ENCODE results near the gene ZNF502. TPM values are rescaled to one million over a fixed set of nuclear protein-coding genes. Genes with fewer than 3 reads are reported as not detected.
A peak's percentile ranks its signal among the peaks of the same experiment; 100 is the strongest.

The ZNF502 gene
- total and polyA plus RNA-seq, 2 of the 13 experiments (the other 11 are each of a cell fraction or from before 2014, with no cell fraction given): not detected

DNA sequence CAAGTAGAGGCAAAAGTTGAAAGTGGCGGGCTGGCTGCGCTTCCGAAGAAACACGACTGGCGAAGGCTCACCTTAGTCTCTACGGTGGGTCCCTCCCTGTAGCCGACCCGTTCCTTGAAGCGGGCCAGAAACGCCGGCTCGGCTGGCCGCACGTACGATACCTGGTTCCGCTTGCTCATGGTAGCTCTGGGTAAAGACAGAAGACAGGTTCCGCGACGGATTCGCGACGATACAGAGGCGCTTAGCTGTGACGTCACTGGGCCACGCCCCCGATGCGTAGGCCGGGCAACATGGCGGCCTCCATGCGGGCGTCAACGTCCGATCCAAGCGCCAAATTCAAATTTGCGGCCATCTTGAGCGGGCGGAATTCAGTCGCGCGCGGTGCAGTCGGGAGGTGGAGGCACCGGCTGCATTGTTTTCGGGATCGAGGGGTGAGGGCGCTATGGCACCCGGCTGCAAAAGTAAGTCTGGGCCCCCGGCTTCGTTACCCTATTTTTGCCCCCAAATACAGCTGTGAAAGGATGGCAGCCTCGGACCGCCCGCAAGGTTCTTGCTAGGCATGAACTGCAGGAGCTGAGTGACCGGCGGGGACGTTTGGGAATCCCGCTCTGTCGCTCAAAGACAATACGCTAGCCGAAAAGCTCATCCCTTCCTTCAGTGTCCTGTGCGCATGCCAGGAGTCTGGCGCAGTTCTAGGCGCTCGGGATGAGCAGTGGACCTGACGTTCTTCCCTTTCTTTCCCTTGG is 49.1 kb downstream of the ZNF502 start, which contains the start of the genes KIAA1143 and KIF15 (continued):
- TF ChIP-seq, protein P1, sequence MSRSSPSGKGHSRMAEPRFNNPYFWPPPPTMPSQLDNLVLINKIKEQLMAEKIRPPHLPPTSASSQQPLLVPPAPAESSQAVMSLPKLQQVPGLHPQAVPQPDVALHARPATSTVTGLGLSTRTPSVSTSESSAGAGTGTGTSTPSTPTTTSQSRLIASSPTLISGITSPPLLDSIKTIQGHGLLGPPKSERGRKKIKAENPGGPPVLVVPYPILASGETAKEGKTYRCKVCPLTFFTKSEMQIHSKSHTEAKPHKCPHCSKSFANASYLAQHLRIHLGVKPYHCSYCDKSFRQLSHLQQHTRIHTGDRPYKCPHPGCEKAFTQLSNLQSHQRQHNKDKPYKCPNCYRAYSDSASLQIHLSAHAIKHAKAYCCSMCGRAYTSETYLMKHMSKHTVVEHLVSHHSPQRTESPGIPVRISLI (CRISPR knock-in tag; IDR thresholded peaks at IDR 0.05; ENCODE audit: borderline replicate concordance): peak; percentile 24; the same call in 1 of the 2 replicates
- TF ChIP-seq, protein P2, sequence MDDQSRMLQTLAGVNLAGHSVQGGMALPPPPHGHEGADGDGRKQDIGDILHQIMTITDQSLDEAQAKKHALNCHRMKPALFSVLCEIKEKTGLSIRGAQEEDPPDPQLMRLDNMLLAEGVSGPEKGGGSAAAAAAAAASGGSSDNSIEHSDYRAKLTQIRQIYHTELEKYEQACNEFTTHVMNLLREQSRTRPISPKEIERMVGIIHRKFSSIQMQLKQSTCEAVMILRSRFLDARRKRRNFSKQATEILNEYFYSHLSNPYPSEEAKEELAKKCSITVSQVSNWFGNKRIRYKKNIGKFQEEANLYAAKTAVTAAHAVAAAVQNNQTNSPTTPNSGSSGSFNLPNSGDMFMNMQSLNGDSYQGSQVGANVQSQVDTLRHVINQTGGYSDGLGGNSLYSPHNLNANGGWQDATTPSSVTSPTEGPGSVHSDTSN (CRISPR knock-in tag; IDR thresholded peaks at IDR 0.05; ENCODE audit: borderline replicate concordance): no peak
- TF ChIP-seq NR2F6 (IDR thresholded peaks at IDR 0.05) (no peak), NR2F6 (CRISPR knock-in tag; IDR thresholded peaks at IDR 0.05) (0 out of 2 replicates have a peak, but pooled peaks have one; percentile 25), EZH2 (conservative IDR thresholded peaks at IDR 0.05; ENCODE audit: low read depth, low read length) (no peak), PAF1 (CRISPR knock-in tag; IDR thresholded peaks at IDR 0.05) (no peak), ZNF367 (CRISPR knock-in tag; IDR thresholded peaks at IDR 0.05; ENCODE audit: borderline replicate concordance) (no peak), HOXA3 (CRISPR knock-in tag; IDR thresholded peaks at IDR 0.05) (peak; percentile 100), JDP2 (CRISPR knock-in tag; IDR thresholded peaks at IDR 0.05; ENCODE audit: borderline replicate concordance) (peak; percentile 66; the same call in 1 of the 2 replicates), ZNF468 (CRISPR knock-in tag; IDR thresholded peaks at IDR 0.05) (peak; percentile 53; the same call in 1 of the 2 replicates), CBX2 (IDR thresholded peaks at IDR 0.05; ENCODE audit: low read depth, low read length) (no peak), CBX2 (CRISPR knock-in tag; IDR thresholded peaks at IDR 0.05; ENCODE audit: low read depth) (peak; percentile 67; the same call in 1 of the 2 replicates), ZNF614 (CRISPR knock-in tag; IDR thresholded peaks at IDR 0.05; ENCODE audit: borderline replicate concordance) (peak; percentile 85; the same call in 1 of the 2 replicates), ZNF33A (CRISPR knock-in tag; IDR thresholded peaks at IDR 0.05; ENCODE audit: borderline replicate concordance) (no peak), ZNF562 (CRISPR knock-in tag; IDR thresholded peaks at IDR 0.05; ENCODE audit: borderline replicate concordance) (no peak), NFYB (CRISPR knock-in tag; IDR thresholded peaks at IDR 0.05) (no peak), RARA (CRISPR knock-in tag; IDR thresholded peaks at IDR 0.05) (no peak), NFIB (CRISPR knock-in tag; IDR thresholded peaks at IDR 0.05; ENCODE audit: borderline replicate concordance) (no peak), ZSCAN12 (CRISPR knock-in tag; IDR thresholded peaks at IDR 0.05) (0 out of 2 replicates have a peak, but pooled peaks have one; percentile 24), AKAP8 (CRISPR knock-in tag; IDR thresholded peaks at IDR 0.05) (peak; percentile 65; the same call in 1 of the 2 replicates), TMF1 (CRISPR knock-in tag; IDR thresholded peaks at IDR 0.05; ENCODE audit: low read depth) (peak; percentile 95)
- TF ChIP-seq, protein P3, sequence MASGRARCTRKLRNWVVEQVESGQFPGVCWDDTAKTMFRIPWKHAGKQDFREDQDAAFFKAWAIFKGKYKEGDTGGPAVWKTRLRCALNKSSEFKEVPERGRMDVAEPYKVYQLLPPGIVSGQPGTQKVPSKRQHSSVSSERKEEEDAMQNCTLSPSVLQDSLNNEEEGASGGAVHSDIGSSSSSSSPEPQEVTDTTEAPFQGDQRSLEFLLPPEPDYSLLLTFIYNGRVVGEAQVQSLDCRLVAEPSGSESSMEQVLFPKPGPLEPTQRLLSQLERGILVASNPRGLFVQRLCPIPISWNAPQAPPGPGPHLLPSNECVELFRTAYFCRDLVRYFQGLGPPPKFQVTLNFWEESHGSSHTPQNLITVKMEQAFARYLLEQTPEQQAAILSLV (CRISPR knock-in tag; IDR thresholded peaks at IDR 0.05; ENCODE audit: borderline replicate concordance): peak; percentile 78; the same call in 1 of the 2 replicates
- TF ChIP-seq, protein P4, sequence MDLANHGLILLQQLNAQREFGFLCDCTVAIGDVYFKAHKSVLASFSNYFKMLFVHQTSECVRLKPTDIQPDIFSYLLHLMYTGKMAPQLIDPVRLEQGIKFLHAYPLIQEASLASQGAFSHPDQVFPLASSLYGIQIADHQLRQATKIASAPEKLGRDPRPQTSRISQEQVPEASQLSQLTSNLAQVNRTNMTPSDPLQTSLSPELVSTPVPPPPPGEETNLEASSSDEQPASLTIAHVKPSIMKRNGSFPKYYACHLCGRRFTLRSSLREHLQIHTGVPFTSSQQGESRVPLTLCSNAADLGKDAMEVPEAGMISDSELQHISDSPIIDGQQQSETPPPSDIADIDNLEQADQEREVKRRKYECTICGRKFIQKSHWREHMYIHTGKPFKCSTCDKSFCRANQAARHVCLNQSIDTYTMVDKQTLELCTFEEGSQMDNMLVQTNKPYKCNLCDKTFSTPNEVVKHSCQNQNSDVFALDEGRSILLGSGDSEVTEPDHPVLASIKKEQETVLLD (CRISPR knock-in tag; IDR thresholded peaks at IDR 0.05; ENCODE audit: low read depth): peak; percentile 77; the same call in 1 of the 2 replicates
- TF ChIP-seq, protein P5, sequence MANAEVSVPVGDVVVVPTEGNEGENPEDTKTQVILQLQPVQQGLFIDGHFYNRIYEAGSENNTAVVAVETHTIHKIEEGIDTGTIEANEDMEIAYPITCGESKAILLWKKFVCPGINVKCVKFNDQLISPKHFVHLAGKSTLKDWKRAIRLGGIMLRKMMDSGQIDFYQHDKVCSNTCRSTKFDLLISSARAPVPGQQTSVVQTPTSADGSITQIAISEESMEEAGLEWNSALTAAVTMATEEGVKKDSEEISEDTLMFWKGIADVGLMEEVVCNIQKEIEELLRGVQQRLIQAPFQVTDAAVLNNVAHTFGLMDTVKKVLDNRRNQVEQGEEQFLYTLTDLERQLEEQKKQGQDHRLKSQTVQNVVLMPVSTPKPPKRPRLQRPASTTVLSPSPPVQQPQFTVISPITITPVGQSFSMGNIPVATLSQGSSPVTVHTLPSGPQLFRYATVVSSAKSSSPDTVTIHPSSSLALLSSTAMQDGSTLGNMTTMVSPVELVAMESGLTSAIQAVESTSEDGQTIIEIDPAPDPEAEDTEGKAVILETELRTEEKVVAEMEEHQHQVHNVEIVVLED (CRISPR knock-in tag; IDR thresholded peaks at IDR 0.05; ENCODE audit: borderline replicate concordance): peak; percentile 99

Data from HepG2 (cell line).